ENCODE data around the gene HDC. TPM values are rescaled to one million over a fixed set of nuclear protein-coding genes. Genes with fewer than 3 reads are reported as not detected.

The HDC gene
- total and polyA plus RNA-seq, 4 donors, result 0.16 to 3.5 (median 1.2) TPM

DNA sequence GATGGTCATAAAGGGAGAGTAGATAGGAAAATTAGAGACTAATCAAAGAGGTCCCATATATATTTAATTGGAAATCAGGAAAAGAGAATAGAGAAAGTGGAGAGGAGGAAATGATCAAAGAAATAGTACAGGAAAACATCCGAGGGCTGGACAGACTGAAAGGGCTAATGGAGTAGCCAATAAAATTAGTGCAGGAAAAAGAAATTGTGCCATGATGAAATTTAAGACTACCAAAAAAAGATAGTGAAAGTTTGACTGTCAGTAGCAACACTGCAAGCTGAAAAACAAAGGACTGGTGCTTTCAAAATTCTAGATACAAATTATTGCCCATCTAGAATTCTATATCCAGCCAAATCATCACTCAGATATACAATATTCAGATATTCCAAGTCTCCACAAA lies 47.2 kb downstream of the HDC start:
- 80% methylated on average over 1 of the region's 1 CpG for WGBS (ENCODE audit: insufficient coverage)
- no peak overlapping the region for H3K27ac ChIP-seq (ENCODE audit: low read depth, low read length)
- no peak for DNase-seq (ENCODE audit: low read depth in 4 of 6, low spot score in 6 of 6)
- H3K4me1 ChIP-seq (ENCODE audit: control insufficient read depth, insufficient read depth, low read length), result no peaks in the 10 kb centered on the region
- H3K4me3 ChIP-seq (ENCODE audit: low read depth, low read length), result no peak overlapping the region
- H3K36me3 ChIP-seq (ENCODE audit: control insufficient read depth, insufficient read depth, low read length), result no peaks in the 10 kb centered on the region
- no peaks in the 10 kb centered on the region for H3K27me3 ChIP-seq (ENCODE audit: control insufficient read depth, insufficient read depth, low read length)
- no peaks in the 10 kb centered on the region for H3K9me3 ChIP-seq (ENCODE audit: control insufficient read depth, insufficient read depth, low read length)

DNA sequence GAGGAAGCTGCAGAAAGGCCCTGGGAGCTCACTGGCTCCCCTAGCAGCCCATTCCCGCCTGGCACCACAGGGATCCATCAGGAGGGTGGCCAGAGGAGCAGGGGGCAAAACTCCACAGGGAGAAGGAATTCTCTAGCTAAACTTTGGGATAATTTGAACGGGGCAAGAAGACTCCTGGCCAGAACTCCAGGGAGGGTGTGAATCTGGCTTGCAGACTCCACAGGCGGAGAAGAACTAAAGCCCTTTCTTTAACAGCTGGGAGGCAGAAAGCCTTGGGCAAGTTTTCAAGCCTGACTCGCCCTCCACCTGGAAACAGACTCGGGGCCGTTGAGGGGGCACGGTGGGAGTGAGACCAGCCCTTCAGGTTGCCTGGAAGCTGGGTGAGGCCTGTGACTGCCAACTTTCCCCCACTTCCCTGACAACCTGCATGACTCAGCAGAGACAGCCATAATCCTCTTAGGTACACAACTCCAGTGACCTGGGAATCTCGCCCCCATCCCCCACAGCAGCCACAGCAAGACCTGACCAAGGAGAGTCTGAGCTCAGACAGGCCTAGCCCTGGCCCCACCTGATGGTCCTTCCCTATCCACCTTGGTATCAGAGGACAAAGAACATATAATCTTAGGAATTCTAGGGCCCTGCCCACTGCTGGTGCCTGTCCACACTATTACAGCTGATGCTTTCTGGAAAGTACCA lies 54.9 kb downstream of the HDC start:
- 83% methylated on average over 8 of the region's 8 CpGs for WGBS (ENCODE audit: insufficient coverage)
- peaks cover 4% of the 10 kb centered on the region for H3K36me3 ChIP-seq (ENCODE audit: control insufficient read depth, insufficient read depth, low read length)
- H3K4me3 ChIP-seq (ENCODE audit: low read depth, low read length), result no peak overlapping the region
- H3K4me1 ChIP-seq (ENCODE audit: control insufficient read depth, insufficient read depth, low read length), result no peaks in the 10 kb centered on the region
- H3K27me3 ChIP-seq (ENCODE audit: control insufficient read depth, insufficient read depth, low read length), result no peaks in the 10 kb centered on the region
- H3K9me3 ChIP-seq (ENCODE audit: control insufficient read depth, insufficient read depth, low read length), result no peaks in the 10 kb centered on the region
- H3K27ac ChIP-seq (ENCODE audit: low read depth, low read length), result no peak overlapping the region
- DNase-seq (ENCODE audit: low read depth in 4 of 6, low spot score in 6 of 6), result no peak

DNA sequence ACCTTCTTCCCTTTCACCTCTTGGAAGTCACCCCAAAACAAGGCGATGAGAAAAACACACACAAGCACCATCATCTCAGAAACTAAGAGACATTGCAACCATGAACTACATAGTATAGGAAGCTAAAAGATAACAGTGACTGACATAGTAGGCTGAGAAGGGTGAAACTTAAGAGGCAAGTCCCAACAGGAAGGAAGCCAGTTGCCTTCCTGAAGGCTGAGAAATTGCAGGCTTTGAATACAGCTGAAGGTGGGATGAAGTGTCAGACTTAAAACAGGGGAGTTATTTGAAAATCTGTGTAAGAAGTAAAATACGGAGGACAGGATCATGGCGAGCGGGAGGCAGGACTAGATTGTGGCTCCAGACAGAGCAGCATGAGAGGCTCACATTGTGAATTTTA lies 55.7 kb downstream of the HDC start:
- H3K27ac ChIP-seq (ENCODE audit: low read depth, low read length), result no peak overlapping the region
- no peaks in the 10 kb centered on the region for H3K4me1 ChIP-seq (ENCODE audit: control insufficient read depth, insufficient read depth, low read length)
- H3K27me3 ChIP-seq (ENCODE audit: control insufficient read depth, insufficient read depth, low read length), result no peaks in the 10 kb centered on the region
- no peak for DNase-seq (ENCODE audit: low read depth in 4 of 6, low spot score in 6 of 6)
- H3K36me3 ChIP-seq (ENCODE audit: control insufficient read depth, insufficient read depth, low read length), result peaks cover 4% of the 10 kb centered on the region
- WGBS (ENCODE audit: insufficient coverage), result 95% methylated on average over 3 of the region's 4 CpGs
- H3K9me3 ChIP-seq (ENCODE audit: control insufficient read depth, insufficient read depth, low read length), result no peaks in the 10 kb centered on the region
- no peak overlapping the region for H3K4me3 ChIP-seq (ENCODE audit: low read depth, low read length)

DNA sequence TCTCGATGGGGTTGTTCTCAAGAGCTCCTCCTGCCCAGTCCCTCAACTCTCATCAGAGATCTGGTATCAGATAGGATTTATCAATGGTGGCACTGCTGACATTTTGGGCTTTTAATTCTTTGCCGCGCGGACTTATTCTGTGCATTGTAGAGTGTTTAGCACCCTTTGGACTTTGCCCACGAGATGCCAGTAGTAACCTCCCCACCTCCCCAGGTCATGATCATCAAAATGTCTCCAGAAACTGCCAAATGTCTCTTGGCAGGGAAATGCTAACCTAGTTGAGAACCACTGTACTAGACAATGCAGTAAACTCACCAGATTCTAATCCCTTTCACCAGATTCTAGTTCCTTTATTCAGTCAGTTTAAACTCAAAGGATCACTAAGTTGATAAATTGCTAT lies 59.5 kb downstream of the HDC start:
- Histone ChIP-seq H3K4me3 (ENCODE audit: low read depth, low read length) (no peak overlapping the region), H3K27ac (ENCODE audit: low read depth, low read length) (no peak overlapping the region), H3K4me1 (ENCODE audit: control insufficient read depth, insufficient read depth, low read length) (no peaks in the 10 kb centered on the region), H3K27me3 (ENCODE audit: control insufficient read depth, insufficient read depth, low read length) (no peaks in the 10 kb centered on the region), H3K36me3 (ENCODE audit: control insufficient read depth, insufficient read depth, low read length) (peaks cover 4% of the 10 kb centered on the region), H3K9me3 (ENCODE audit: control insufficient read depth, insufficient read depth, low read length) (no peaks in the 10 kb centered on the region)
- WGBS (ENCODE audit: insufficient coverage), result 93% methylated on average over 2 of the region's 5 CpGs
- no peak for DNase-seq (ENCODE audit: low read depth in 4 of 6, low spot score in 6 of 6)

DNA sequence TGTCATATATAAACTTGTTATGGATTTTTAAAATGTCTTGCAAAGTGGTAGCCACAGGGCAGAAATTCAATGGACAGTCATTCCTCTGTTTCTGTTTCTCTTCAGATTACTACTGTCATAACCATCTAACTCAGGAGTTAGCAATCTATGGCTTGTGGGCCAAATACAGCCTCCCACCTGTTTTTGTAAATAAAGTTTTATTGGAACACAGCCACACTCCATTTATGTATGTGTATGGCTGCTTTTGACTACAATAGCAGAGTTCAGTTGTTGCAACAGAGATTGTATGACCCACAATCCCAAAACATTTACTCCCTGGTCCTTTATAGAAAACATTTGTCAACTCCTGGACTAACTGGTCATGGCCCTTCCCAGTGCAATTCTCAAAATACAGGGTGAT lies 63.5 kb downstream of the HDC start:
- H3K36me3 ChIP-seq (ENCODE audit: control insufficient read depth, insufficient read depth, low read length), result no peaks in the 10 kb centered on the region
- no peaks in the 10 kb centered on the region for H3K27me3 ChIP-seq (ENCODE audit: control insufficient read depth, insufficient read depth, low read length)
- H3K4me3 ChIP-seq (ENCODE audit: low read depth, low read length), result no peak overlapping the region
- H3K27ac ChIP-seq (ENCODE audit: low read depth, low read length), result no peak overlapping the region
- H3K4me1 ChIP-seq (ENCODE audit: control insufficient read depth, insufficient read depth, low read length), result no peaks in the 10 kb centered on the region
- no peak for DNase-seq (ENCODE audit: low read depth in 4 of 6, low spot score in 6 of 6)
- no peaks in the 10 kb centered on the region for H3K9me3 ChIP-seq (ENCODE audit: control insufficient read depth, insufficient read depth, low read length)

DNA sequence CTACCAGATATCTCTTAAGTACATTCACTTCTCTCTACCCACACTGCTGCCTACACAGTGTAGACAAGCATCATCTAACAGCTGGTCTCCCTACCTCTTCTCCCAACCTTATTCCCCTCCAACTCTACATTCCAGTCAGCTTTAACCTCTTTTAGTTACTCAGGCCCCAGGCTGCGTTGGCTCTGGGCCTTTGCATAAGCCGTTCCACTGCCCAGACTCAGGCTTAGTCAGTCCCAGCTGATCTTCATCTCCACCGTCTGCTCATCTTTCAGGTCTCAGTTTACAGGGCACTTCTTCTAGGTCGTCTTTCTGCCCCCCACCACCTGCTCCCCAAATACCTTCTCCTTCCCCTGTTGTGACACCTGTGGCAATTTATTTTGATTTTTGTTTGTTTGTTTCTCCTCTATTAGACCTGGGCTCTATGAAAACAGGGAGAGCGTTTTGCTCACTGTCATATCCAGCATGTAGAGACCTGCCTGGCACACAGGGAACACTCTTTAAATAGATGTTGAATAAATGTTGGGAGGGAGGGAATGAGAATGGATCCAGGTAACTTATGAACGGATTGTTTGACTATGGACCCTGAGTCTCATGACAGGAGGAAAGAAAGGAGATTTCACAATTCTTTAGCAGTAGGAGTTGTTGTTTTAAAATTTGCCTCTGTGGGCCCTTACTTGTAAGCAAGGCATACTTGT lies 72.5 kb downstream of the HDC start:
- H3K36me3 ChIP-seq (ENCODE audit: control insufficient read depth, insufficient read depth, low read length), result no peaks in the 10 kb centered on the region
- no peak for DNase-seq (ENCODE audit: low read depth in 4 of 6, low spot score in 6 of 6)
- 94% methylated on average over 3 of the region's 6 CpGs for WGBS (ENCODE audit: insufficient coverage)
- H3K9me3 ChIP-seq (ENCODE audit: control insufficient read depth, insufficient read depth, low read length), result no peaks in the 10 kb centered on the region
- H3K27ac ChIP-seq (ENCODE audit: low read depth, low read length), result no peak overlapping the region
- H3K4me1 ChIP-seq (ENCODE audit: control insufficient read depth, insufficient read depth, low read length), result no peaks in the 10 kb centered on the region
- H3K4me3 ChIP-seq (ENCODE audit: low read depth, low read length), result no peak overlapping the region
- no peaks in the 10 kb centered on the region for H3K27me3 ChIP-seq (ENCODE audit: control insufficient read depth, insufficient read depth, low read length)

DNA sequence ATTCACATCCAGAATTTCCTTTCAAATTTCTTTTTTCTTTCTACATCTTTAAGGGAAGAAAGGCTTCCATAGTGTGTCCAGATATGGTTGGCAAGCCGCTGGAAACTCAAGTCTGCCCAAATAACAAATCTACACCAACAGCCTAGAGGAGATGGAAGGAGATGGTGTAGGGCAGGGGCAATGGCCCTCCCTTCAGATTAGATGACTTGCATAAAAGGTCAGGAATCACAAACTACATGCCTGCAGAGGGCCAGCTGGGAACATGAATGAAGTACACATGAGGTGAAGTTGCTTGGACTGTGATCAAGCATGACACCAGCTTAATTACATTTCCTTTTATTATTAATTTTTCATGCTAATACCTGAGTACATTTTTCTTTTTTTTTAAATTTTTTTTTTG lies 73.4 kb downstream of the HDC start:
- Histone ChIP-seq H3K9me3 (ENCODE audit: control insufficient read depth, insufficient read depth, low read length) (no peaks in the 10 kb centered on the region), H3K27me3 (ENCODE audit: control insufficient read depth, insufficient read depth, low read length) (no peaks in the 10 kb centered on the region), H3K27ac (ENCODE audit: low read depth, low read length) (no peak overlapping the region), H3K4me1 (ENCODE audit: control insufficient read depth, insufficient read depth, low read length) (no peaks in the 10 kb centered on the region), H3K36me3 (ENCODE audit: control insufficient read depth, insufficient read depth, low read length) (no peaks in the 10 kb centered on the region), H3K4me3 (ENCODE audit: low read depth, low read length) (no peak overlapping the region)
- no peak for DNase-seq (ENCODE audit: low read depth in 4 of 6, low spot score in 6 of 6)
- WGBS (ENCODE audit: insufficient coverage), result no CpG with 5 or more reads among the region's 1 CpG

Small RNA genes within 50 kb of the gene (small RNA-seq; reads per million reads assigned to genes)
- not detected for gene RF00019 (ENCODE audit: low replicate concordance)

Other genes starting within 250 kb of the HDC start
- 10 to 100 TPM in 1 of 2 donors, 1 to 10 TPM in 1; 7.3 to 37.1 TPM for gene ATP8B4, start 146.5 kb downstream of the HDC start, total RNA-seq
- 1 to 10 TPM; 3.6 to 5.4 TPM for gene ATP8B4, start 146.5 kb downstream of the HDC start, polyA plus RNA-seq (ENCODE audit: insufficient read length in 2 of 2)
- 1 to 10 TPM; 2.7 to 3.8 TPM for gene SLC27A2, start 83.5 kb downstream of the HDC start, total RNA-seq
- 1 to 10 TPM; 2.7 to 3.8 TPM for gene SLC27A2, start 83.5 kb downstream of the HDC start, polyA plus RNA-seq (ENCODE audit: insufficient read length in 2 of 2)
- gene GABPB1, start 89.5 kb upstream of the HDC start, total RNA-seq, result 10 to 100 TPM; 27.8 to 42.5 TPM
- gene GABPB1, start 89.5 kb upstream of the HDC start, polyA plus RNA-seq (ENCODE audit: insufficient read length in 2 of 2), result 10 to 100 TPM; 16.2 to 18.4 TPM
- gene USP8, start 158.7 kb upstream of the HDC start, total RNA-seq, result 10 to 100 TPM; 65.1 to 83.6 TPM
- gene USP8, start 158.7 kb upstream of the HDC start, polyA plus RNA-seq (ENCODE audit: insufficient read length in 2 of 2), result 10 to 100 TPM; 35.7 to 46.1 TPM